ENCODE measurements around the gene COL3A1.

COL3A1 gene

GRCh38 chr2:188974164-188974563 lies at the start of gene COL3A1:
COL3A1 (plus strand) TSS chr2:188974373; CDS start chr2:188974490, 117 bp downstream.
- DNase-seq = no peak

GRCh38 chr2:188928643-188929042 lies 45.5 kb upstream of the COL3A1 start:
- DNase-seq = no peak

- no peak for DNase-seq
Measured at GRCh38 chr2:188931361-188931760, 42.8 kb upstream of the COL3A1 start.

GRCh38 chr2:188937228-188938220 lies 36.6 kb upstream of the COL3A1 start:
- DNase-seq = no peak

- DNase-seq = no peak
Measured at GRCh38 chr2:188940171-188940570, 34.0 kb upstream of the COL3A1 start.

GRCh38 chr2:188944442-188944841 lies 29.7 kb upstream of the COL3A1 start:
- no peak for DNase-seq

GRCh38 chr2:188949046-188949818 lies 24.9 kb upstream of the COL3A1 start:
- DNase-seq = no peak

- DNase-seq = no peak
Measured at GRCh38 chr2:188952901-188953300, 21.3 kb upstream of the COL3A1 start.

- no peak for DNase-seq
Measured at GRCh38 chr2:188956290-188956689, 17.9 kb upstream of the COL3A1 start.

- DNase-seq = no peak
Measured at GRCh38 chr2:188956961-188957360, 17.2 kb upstream of the COL3A1 start.

- no peak for DNase-seq
Measured at GRCh38 chr2:188957646-188958045, 16.5 kb upstream of the COL3A1 start.

GRCh38 chr2:188963741-188964140 lies 10.4 kb upstream of the COL3A1 start:
- no peak for DNase-seq

GRCh38 chr2:188964976-188965546 lies 9.1 kb upstream of the COL3A1 start:
- no peak for DNase-seq

GRCh38 chr2:188965563-188965962 lies 8.6 kb upstream of the COL3A1 start:
- no peak for DNase-seq

GRCh38 chr2:188966079-188966571 lies 8.0 kb upstream of the COL3A1 start:
- DNase-seq = no peak

GRCh38 chr2:188966728-188967440 lies 7.3 kb upstream of the COL3A1 start:
- no peak for DNase-seq

- no peak for DNase-seq
Measured at GRCh38 chr2:188969236-188969635, 4.9 kb upstream of the COL3A1 start.

GRCh38 chr2:188969651-188970050 lies 4.5 kb upstream of the COL3A1 start:
- no peak for DNase-seq

GRCh38 chr2:188970211-188970610 lies 4.0 kb upstream of the COL3A1 start:
- no peak for DNase-seq

GRCh38 chr2:188971432-188971861 lies 2.7 kb upstream of the COL3A1 start:
- DNase-seq = no peak

GRCh38 chr2:188973641-188974040 lies 532 bp upstream of the COL3A1 start:
- no peak for DNase-seq

GRCh38 chr2:188975497-188976102 lies 1.4 kb downstream of the COL3A1 start:
- no peak for DNase-seq

Measured in CD4-positive, alpha-beta T cell treated with Interleukin-4 for 4 hours (primary cell).